ENCODE results near the gene PCBD2. TPM values are rescaled to one million over a fixed set of nuclear protein-coding genes. Genes with fewer than 3 reads are reported as not detected.

The PCBD2 gene
- total and polyA plus RNA-seq, 2 of the 8 experiments (the other 6 are each of a cell fraction or from before 2014, with no cell fraction given): 4.8 to 10.3 TPM

- TF ChIP-seq GABPA (IDR thresholded peaks at IDR 0.05; ENCODE audit: borderline replicate concordance, insufficient read depth, low read length) (no peak), CHD7 (IDR thresholded peaks at IDR 0.05; ENCODE audit: insufficient replicate concordance, low read length) (no peak)
These were observed 40.1 kb downstream of the PCBD2 start (continued) for GRCh38 chr5:134945041-134945440.
